ENCODE results near the gene SALL2.

The SALL2 gene

DNA sequence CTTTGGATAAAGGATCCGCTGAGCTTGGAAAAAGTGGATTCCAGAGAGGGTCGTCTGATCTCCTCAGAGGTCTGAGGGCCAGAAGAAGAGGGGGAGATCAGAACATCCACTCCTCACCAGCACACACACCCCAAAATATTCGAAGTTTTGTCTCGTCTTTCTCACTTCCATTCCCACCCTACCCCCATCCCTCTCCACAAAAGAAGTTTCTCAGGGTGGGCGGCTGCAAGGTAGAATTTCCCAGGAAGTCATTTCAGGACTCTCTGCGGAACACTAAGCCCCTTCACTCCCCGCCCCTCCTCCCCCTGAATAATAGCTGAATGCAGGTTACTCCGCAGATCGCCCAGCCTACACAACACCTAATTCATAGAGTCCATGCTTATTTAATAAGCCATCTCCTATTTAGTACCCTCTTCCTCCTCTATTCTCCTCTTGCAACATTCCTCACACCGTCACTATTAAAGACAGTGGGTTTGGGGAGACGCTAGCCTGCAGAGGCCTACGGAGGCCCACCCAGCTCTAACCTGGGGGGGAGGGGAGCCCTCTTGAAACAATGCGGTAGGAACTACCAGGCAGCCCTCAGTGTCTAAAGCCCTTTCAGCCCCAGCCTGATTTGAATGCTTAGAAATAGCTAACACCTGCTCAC lies 649 bp upstream of the SALL2 start:
- DNase-seq = no peak

DNA sequence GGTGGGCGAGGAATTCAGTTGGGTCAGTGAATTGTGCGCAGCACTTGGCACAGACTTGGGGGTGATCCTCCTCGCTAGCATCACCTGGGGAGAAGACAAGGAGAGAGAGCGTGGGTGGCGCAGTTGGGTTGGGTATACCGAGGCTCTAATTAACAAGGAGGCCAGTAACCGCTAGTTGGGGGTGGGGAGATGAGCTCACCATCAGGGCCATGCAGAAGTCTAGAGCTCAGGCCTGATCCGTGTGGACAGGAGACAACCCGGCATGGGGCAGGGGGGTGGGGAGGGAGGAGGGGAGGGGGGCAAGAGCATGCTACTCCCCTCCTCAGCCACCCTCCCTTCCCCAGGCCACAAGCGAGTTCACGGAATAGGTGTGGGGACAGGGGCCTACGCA lies 580 bp downstream of the SALL2 start:
- no peak for DNase-seq

DNA sequence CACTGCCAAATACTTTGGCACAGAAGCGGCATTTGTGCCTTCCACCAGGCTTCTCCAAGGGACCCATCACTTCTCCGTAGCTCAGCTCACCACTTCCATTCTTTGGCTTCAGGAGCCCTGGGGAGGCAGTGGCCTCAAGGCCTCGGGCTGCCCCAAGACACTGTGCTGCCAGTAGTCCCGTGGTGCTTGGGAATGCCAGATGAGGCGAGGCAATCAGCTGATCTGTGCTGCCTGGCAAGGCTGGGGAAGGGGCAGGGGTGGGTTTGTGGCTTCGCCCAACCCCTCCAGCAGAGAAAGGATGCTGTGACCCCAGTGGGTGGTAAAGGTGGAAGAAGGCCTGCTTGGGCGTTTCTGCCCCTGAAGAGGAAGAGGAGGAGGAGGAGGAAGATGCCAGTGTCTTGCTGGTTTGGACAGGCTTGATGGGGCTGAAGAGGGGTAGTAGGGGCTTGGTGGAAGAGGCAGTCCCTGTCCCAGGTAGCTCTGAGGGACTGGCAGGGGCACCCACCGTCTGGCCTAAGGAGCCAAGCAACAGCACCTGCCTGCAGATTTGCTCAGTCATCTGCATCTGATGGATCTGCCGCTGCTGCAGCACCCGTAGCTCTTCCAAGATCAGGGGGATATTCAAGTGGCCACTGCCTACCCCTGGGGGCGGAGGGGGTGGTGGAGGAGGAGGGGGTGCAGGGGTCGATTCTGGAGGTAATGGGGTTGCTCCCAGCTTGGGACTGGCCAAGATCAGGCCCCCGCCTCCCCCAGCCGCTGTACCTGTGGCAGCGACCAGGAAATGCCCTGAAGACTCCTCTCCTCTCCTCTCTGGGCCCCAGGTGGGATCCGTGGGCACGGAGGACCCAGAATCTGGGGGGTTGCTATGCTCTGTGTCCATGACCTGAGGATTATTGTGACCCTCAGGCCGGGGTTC lies 1.3 kb downstream of the SALL2 start:
- no peak for DNase-seq

DNA sequence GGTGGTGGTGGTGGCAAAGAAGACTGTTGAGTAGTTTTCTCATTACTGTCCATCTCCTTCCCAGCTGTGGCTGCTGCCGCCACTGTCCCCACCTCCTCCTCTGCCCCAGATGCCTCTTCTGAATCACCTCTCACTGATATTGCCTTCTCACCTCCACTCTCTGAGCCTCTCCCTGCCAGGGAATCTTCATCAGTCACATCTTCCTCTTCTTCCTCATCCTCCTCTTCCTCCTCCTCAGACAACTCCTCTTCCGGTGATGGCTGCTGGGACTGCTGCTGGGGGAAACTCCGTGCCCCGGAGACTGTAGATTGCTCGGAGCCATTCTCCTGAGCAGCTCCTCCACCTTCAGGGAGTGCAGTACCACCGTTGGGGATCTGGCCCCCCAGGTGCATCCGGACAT lies 2.9 kb downstream of the SALL2 start:
- DNase-seq = no peak

DNA sequence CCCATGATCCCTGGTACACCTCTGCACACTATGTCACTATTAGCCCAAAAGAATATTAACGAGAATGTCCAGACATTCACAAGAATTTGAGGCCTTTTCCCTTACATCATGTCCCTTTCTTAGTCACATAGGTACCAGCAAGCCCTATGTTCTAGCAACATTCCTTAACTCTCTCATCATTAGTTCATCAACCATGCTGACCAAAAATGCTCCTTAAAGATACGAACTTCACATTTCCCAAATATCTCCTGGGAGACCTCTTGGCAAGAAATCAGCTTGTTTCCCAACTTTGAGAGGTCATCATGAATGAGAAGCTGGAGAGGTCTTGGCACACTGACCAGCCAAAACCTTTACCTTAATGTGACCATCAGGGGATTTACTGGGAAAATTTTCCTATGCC lies 4.6 kb downstream of the SALL2 start:
- no peak for DNase-seq

DNA sequence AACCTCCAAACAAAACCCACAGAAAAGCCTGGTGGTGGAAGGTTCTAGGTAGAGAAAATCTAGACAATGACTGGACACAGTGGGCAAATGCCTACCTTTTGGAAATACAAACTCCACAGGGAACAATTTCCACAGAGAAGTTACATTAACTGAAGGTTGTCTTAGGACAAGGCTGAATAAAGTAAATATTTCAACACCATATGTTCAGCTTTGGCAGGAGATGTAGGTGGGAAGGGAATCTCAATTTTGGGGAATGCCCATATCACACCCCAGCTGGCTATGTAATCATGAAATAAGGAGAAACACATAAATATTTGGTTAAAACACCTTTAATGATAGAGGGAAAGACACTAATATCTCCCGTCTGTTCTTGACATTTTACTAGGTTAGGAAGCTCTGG lies 5.4 kb downstream of the SALL2 start:
- DNase-seq = no peak

DNA sequence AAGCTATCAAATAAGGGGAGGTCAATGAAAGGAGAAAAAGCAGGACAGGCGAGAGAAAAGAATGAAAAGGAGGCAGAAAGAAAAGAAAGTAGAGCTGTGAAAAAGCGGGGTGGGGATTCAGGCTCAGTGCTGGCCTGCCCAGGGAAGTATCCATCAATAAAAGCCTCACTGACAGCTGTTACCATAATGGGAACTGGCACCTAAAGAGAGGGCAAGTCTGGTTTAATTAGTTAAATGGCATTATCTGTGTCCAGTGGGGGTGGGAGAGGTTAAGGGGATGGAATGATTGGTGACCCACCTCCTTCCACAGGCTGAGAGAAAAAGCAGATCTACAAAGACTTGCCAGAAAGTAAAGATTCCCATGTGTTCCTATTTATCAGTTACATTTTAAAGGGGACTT lies 7.4 kb downstream of the SALL2 start:
- DNase-seq = no peak

DNA sequence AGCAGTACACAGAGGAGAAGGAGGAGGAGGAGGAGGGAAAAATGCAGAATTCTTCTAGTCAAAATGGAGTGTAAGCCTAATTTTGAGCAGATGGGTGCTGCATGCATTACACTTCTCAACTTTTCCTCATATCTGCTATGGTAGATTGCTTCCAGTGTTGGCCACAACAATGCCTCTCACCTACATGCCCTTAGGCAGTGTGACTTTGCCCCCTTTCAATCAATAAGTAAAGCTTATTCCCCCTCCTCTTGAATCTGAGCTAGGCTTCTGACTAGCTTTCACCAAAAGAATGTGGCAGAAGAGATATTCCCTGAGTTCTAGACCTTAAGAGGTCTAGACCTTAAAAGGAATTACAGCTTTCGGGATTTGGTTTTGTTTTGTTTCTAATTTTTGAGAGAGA lies 11.8 kb downstream of the SALL2 start:
- DNase-seq = no peak

DNA sequence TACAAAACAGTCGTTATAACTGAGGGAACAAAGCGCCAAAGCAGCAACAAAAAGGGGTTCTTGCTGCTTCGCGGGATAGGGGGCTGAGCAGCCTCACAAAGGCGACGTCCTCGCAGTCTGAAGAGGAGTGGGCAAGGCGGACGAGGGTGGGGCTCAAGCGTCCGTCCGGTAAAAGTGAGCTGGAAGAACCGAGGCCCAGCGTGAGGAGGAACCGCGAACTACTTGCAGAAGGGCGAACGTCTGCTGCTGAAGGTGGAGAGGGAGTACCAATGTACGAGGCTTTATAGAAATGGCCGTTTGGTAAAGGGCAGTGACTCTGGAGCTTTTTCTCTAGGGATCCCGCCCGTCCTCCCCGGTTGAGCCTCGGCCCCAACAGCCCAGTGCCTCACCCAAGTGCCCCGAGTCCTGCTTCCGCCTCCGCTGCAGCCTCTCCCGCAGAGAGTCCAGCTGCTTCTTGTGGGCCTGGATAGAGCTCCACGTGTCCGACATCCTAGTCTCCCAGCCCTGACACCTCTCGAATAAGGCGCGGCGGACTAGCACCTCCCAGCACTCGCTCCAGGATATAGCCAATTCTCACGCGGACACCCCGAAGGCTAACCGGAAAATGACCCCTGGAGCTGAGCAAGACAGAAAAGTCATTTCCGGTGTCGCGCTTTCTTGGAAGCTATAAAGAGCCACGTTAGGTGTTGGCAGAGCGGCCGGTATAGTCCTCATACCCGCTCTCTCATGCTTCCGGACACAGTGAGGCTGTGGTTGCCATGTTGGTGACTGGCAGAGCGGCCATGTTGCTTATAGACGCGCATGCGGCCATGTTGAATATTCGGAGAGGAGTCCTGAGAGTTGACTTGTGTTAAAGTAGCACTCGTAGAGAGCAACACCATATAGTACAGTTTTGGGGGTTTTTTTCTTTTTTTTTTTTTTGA lies 15.2 kb downstream of the SALL2 start, which contains the start of gene METTL3:
Gene METTL3 (minus strand): TSS at position 606 of the 923 bp plus-strand sequence. CDS start 117 bp downstream, at position 489.
- peak; percentile 97 for DNase-seq

DNA sequence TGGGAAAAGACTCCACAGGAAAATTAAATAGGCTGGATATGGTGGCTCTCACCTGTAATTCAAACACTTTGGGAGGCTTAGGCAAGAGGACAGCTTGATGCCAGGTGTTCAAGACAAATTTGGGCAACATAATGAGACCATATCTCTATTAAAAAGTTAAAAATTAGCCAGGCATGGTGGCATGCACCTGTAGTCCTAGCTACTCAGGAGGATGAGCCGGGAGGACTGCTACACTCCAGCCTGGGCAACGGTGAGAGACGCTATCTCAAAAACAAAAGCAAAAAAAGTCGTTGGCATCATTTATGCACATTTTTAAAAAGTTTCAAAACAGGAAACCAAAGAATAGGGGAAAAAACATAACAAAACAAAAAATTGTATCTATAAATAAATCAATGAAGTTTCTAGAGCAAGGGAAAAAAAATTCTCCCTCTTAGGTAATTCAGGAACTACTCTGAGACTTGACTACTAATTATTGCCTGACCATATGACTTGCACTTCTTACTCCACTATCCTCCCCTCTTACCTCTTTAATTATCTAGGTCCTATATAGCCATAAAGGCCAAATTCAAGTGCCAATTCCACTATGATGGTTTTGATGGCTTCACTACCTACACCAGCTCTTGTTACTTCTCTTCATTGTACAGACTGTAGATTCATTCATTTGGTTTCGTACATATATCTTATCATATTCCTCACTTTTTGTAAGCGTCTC lies 16.6 kb downstream of the SALL2 start:
- no peak for DNase-seq

DNA sequence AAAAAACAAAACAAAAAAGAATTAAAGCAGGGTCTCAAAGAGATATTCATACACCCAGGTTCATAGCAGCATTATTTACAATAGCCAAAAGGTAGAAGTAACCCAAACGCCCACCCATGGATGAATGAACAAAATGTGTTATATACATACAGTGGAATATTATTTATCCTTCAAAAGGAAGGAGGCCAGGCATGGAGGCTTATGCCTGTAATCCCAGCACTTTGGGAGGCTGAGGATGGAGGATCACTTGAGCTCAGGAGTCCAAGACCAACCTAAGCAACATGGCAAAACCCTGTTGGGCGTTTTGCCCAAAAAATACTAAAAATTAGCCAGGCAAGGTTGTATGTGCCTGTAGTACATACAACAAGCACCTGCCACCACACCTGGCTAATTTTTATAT lies 19.6 kb downstream of the SALL2 start:
- no peak for DNase-seq

DNA sequence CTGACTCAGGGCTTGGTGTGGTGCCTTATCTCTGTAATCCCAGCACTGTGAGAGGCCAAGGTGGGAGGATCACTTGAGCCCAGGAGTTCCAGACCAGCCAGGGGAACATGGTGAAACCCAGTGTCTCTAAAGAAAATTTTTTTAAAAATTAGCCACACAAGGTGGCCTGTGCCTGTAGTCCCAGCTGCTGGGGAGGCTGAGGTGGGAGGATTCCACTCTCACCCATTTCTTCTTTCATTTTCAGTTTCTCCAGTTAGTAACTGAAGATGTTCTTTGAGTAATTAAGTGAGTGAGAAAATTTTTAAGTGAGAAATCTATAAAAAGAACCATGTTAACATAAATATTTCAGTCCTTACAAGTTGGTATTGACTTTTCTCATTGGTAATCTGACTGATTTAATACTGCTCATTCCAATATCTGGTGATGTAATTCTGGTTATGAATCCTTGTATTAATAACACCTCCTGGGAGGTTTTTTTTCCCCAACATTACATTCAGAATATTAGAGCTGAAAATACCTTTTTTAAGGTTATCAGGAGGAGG lies 21.1 kb downstream of the SALL2 start:
- DNase-seq = no peak

DNA sequence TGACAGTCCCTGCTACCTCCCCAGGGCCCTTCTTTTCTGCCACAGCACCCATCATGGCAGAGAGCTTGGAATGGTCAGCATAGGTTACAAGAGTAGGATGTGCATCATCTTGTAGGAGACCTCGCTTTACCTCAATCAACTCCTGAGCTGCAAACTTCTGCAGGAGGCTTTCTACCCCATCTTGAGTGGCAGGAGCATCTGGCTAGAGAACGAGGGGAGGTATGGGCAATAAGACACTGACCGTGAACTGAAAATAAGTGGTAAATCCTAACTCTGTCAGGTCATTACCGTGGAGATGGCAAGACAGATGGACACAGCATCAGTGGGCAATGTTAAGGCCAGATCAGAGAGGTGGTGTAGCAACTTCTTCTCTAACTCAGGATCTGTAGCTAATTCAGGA lies 22.8 kb downstream of the SALL2 start:
- DNase-seq = no peak

DNA sequence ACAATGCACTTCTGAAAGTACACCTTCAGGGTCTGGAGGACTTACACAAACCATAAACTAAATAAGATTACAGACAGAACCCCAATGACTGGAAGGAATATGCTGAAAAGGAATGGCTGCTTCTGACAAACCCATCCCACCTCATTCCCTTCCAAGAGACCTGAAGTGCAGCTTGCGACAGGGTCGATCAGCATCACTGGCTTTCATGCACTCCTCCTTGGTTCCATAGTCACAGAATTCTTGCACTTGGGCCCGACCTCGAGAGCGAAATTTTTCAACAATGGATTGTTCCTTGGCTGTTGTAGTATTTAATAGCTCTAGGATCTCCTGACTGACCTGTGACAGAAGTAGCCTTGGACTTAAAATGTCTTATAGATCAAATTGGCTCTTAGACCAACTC lies 24.6 kb downstream of the SALL2 start:
- no peak for DNase-seq

DNA sequence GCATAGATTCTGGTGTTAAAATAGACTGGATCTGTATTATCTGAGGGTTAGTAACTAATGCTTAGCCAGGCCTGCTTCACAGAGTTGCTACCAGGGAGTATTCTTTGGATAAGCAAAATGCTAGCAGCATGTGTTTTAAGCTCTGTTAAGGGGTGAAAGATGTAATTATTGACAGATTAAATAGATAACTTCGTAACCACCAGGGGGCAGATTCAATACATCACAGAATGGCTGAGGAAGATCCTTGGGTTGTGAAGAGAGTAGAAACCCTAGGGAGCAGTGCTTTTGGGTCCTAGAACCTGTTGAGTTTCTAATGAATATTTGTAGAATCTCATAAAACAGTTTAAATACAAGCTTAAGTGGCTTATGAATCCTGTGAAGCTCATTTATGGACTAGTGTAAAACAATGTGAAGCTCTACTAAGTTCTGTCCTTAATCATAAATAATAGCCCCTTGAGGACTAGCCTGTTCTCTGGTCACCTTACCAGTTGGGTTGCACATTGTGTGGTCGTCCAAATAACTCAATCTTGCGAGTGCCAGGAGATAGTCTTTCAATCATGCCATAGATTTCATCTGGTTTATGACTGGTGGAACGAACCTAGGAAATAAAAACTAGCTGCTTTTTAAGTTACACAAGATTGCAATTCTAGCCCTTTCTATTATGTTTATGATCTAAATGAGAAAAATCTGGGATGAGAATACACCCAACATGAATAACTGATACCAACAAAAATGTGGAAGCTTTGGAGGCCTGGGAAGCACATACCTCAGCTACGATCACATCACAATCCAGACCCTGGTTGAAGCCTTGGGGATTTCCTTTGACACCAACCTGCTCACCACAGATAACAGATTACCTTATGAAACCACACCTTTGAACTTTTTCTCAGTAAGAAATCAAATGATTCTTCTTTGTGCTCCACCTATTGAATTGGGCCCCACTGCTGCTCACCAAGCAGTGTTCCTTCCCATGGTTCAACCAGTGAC lies 27.3 kb downstream of the SALL2 start:
- peak; percentile 62 for DNase-seq

DNA sequence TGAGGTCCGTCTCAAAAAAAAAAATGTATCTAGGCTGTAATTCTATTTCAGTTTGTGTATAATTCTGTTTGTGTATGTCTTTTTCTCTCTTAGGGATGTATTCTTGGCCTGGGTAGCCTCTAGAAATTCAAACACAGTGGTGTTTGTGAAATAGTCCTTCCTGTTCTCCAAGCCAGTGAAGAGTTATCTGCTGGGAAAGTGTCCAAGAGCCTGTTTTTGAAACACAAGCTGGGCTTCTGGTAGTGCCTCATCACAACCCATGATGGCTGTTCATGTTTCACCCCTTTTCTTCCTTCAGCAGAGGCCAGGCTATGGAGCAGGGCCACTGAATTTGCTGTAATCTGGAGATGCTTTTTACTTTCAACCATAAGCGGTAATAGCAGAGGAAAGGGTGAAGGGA lies 29.7 kb downstream of the SALL2 start:
- no peak for DNase-seq

DNA sequence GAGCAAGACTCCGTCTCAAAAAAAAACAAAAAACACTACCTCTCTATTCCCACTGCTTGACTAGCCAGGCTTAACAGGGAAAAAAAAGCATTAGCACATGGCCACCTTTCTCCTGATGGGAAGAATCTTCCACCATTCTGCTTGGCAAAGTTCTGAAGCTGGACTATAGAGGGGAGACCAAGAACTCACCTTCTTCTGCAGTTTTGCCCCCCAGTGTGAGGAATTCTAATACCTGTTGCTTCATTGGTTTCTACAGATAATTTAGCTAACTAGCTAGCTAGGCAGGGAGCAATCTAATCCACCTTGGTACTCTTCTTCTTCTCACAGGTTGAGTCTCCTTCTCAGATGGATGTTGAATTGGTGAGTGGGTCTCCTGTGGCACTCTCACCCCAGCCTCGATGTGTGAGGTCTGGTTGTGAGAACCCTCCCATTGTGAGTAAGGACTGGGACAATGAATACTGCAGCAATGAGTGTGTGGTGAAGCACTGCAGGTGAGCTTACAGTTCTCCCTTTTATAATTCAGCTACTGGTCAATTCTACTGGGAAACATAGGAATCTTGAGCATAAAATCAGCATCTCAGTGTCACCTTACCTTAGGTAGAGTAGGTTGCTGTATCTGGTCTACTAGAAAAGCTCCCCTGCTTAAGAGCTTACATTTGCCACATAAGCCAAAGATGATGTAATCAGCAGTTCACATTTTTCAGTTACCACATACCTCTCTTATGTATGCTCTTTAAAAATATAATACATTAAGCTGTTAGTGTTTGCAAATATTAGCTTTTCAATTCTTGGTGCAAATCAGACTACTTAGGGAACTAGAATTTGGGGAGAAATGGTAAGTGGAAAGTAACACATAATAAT lies 31.0 kb downstream of the SALL2 start:
- DNase-seq = no peak

DNA sequence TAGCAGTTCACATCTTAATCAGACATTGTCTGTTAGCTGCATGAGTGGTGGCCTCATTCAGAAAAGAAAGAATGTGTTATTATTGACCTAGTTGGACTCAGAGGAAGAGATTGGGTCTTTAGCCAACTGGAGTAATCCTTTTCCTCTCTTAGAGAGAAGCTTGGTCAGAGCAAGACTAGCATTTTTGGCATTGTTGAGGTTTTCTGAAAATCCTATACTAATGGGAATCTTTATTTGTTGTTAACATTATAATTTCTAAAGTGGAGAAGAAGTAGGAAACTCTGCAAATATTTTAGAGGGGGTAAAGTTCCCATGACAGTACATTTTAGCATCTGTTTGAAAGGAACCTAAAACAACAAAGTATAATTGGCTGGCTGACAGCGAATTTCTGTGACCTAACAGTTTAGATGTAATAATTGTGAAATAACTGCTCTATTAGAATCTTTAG lies 39.5 kb downstream of the SALL2 start:
- no peak for DNase-seq

DNA sequence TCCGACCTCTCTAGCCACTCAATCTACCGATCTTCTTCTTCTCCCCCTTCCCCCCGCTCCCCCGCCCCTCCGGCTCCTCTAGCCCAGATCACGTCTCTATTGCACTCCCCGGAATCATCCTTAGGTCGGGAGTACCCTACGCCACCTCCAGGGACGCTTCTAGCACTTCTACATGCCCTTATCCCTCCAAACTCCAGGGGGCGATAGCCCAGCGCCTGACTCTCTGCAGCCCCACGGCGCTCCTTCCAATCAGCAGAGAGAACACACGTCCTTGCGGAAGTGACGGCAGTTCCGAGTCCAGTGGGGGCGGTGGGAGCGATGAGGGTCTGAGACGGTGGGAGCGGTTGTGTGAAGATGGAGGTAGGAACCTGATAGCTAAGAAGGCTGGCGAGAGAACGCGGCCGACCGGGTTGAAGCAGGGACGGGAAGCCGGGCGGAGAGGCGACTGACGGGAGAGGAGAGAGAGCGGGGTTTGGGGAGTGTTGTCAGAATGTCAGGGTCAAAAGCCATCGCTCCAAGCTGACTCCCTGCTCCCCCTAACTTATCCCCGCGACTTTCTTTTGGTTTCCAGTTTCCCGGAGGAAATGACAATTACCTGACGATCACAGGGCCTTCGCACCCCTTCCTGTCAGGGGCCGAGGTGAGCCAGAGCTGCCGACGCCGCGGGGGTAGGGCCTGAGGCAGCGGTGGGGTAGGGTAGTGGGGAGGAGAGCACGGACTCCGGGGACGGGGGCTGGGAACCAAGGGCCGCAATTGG lies 49.0 kb downstream of the SALL2 start, which contains the start of the genes RAB2B and TOX4:
Gene RAB2B (minus strand): TSS at position 35 of the 757 bp plus-strand sequence. CDS start 87 bp downstream, outside the sequence.
Gene TOX4 (plus strand): TSS at position 271 of the 757 bp plus-strand sequence. CDS start 84 bp downstream, at position 355.
- DNase-seq = peak; percentile 99
